ENCODE results near the gene DAB2.

- TF ChIP-seq PKNOX1 (IDR thresholded peaks at IDR 0.05), result no peak
- no peak for TF ChIP-seq FOXM1 (IDR thresholded peaks at IDR 0.05; ENCODE audit: borderline replicate concordance)
- no peak for TF ChIP-seq TARDBP (IDR thresholded peaks at IDR 0.05)
- no peak for TF ChIP-seq FOXK2 (IDR thresholded peaks at IDR 0.05)
- TF ChIP-seq SP1 (IDR thresholded peaks at IDR 0.05), result no peak
- no peak for TF ChIP-seq SUZ12 (IDR thresholded peaks at IDR 0.05)
- TF ChIP-seq CTBP1 (IDR thresholded peaks at IDR 0.05; ENCODE audit: borderline replicate concordance), result no peak
- TF ChIP-seq ARNT (IDR thresholded peaks at IDR 0.05), result no peak
- TF ChIP-seq BHLHE40 (IDR thresholded peaks at IDR 0.05; ENCODE audit: borderline replicate concordance), result no peak
- no peak for TF ChIP-seq ZNF384 (IDR thresholded peaks at IDR 0.05)
Measured at GRCh38 chr5:39368116-39368515, 56.7 kb downstream of the DAB2 start.

Data from HEK293T (cell line).